Mesothelial cell of epicardium (in vitro differentiated cells): ENCODE data around the gene FOXD3. TPM values are rescaled to one million over a fixed set of nuclear protein-coding genes. Genes with fewer than 3 reads are reported as not detected.

Experiments
- DNase-seq, 2 experiments: peaks; one replicate each; pipeline ENCODE4 v3.0.0; 2021; ENCODE audit warnings: low spot score in 2 of 2; ENCODE audit not compliant: unreplicated experiment in 2 of 2
- H3K27ac Mint-ChIP-seq: 2 replicates; pipeline ENCODE4 v1.8.0; 2021; ENCODE audit warnings: mixed read lengths
- H3K27me3 Mint-ChIP-seq: 2 replicates; pipeline ENCODE4 v1.8.0; 2021; ENCODE audit warnings: low read depth, mixed read lengths
- H3K36me3 Mint-ChIP-seq: 2 replicates; pipeline ENCODE4 v1.8.0; 2021; ENCODE audit warnings: mixed read lengths
- H3K4me1 Mint-ChIP-seq: 2 replicates; pipeline ENCODE4 v1.8.0; 2021; ENCODE audit warnings: mixed read lengths
- H3K4me3 Mint-ChIP-seq: 2 replicates; pipeline ENCODE4 v1.8.0; 2021; ENCODE audit warnings: mild to moderate bottlenecking, moderate library complexity, mixed read lengths
- H3K9me3 Mint-ChIP-seq: 2 replicates; pipeline ENCODE4 v1.8.0; 2021; ENCODE audit warnings: mixed read lengths
- CTCF ChIP-seq: fragments of 200-600 bp; sonication (generic); IDR thresholded peaks from one replicate; pipeline ENCODE4 v1.5.0; 2021; ENCODE audit warnings: antibody characterized with exemption; ENCODE audit not compliant: unreplicated experiment
- total RNA-seq: library from RNA; stranded (reverse); gene quantifications from 3 replicates; pipeline ENCODE4 v1.2.1, GENCODE V29; 2021

The FOXD3 gene
- total RNA-seq, 1 donor from 2014 or later: not detected

- no peak for TF ChIP-seq CTCF
- DNase-seq: no peak
- H3K27me3 Mint-ChIP-seq: peaks cover 93% of the 10 kb centered on the region
- peaks cover 19% of the 10 kb centered on the region for H3K4me1 Mint-ChIP-seq
- no peaks in the 10 kb centered on the region for H3K9me3 Mint-ChIP-seq
- H3K36me3 Mint-ChIP-seq: no peaks in the 10 kb centered on the region
- no peak overlapping the region for H3K27ac Mint-ChIP-seq
- H3K4me3 Mint-ChIP-seq: peak overlapping the region; percentile 60
These were observed 4.0 kb upstream of the FOXD3 start for GRCh38 chr1:63318201-63318979.

GRCh38 chr1:63319046-63320021, 3.0 kb upstream of the FOXD3 start:
- peaks cover 88% of the 10 kb centered on the region for H3K27me3 Mint-ChIP-seq
- no peaks in the 10 kb centered on the region for H3K36me3 Mint-ChIP-seq
- no peak for TF ChIP-seq CTCF
- peaks cover 21% of the 10 kb centered on the region for H3K4me1 Mint-ChIP-seq
- no peak overlapping the region for H3K4me3 Mint-ChIP-seq
- DNase-seq: no peak
- H3K27ac Mint-ChIP-seq: no peak overlapping the region
- no peaks in the 10 kb centered on the region for H3K9me3 Mint-ChIP-seq

GRCh38 chr1:63320022-63320721, 2.2 kb upstream of the FOXD3 start:
- Mint-ChIP-seq H3K4me3 (no peak overlapping the region), H3K27me3 (peaks cover 88% of the 10 kb centered on the region), H3K36me3 (no peaks in the 10 kb centered on the region), H3K4me1 (peaks cover 23% of the 10 kb centered on the region), H3K9me3 (no peaks in the 10 kb centered on the region), H3K27ac (no peak overlapping the region)
- no peak for TF ChIP-seq CTCF
- DNase-seq: no peak

GRCh38 chr1:63321066-63321784, 1.1 kb upstream of the FOXD3 start:
- no peak for DNase-seq
- peak overlapping the region; percentile 55 for H3K4me3 Mint-ChIP-seq
- no peak overlapping the region for H3K27ac Mint-ChIP-seq
- no peak for TF ChIP-seq CTCF
- peaks cover 23% of the 10 kb centered on the region for H3K4me1 Mint-ChIP-seq
- peaks cover 88% of the 10 kb centered on the region for H3K27me3 Mint-ChIP-seq
- H3K36me3 Mint-ChIP-seq: no peaks in the 10 kb centered on the region
- H3K9me3 Mint-ChIP-seq: no peaks in the 10 kb centered on the region

- Mint-ChIP-seq H3K36me3 (no peaks in the 10 kb centered on the region), H3K27ac (no peak overlapping the region), H3K4me3 (peak overlapping the region; percentile 55), H3K9me3 (no peaks in the 10 kb centered on the region), H3K4me1 (peaks cover 23% of the 10 kb centered on the region), H3K27me3 (peaks cover 88% of the 10 kb centered on the region)
- no peak for DNase-seq
- TF ChIP-seq CTCF: no peak
These were observed 618 bp upstream of the FOXD3 start for GRCh38 chr1:63321785-63322113.
